ENCODE results near the gene FNDC8. TPM values are rescaled to one million over a fixed set of nuclear protein-coding genes. Genes with fewer than 3 reads are reported as not detected.

The FNDC8 gene
- total RNA-seq, 2 donors from 2014 or later, result not detected

GRCh38 chr17:35129973-35130351 lies 8.5 kb downstream of the FNDC8 start:
- Histone ChIP-seq H3K36me3 (peaks cover 29% of the 10 kb centered on the region), H3K27ac (no peak overlapping the region), H3K27me3 (no peaks in the 10 kb centered on the region), H3K4me3 (no peak overlapping the region), H3K9me3 (no peaks in the 10 kb centered on the region), H3K4me1 (peaks cover 0 to 13% of the 10 kb centered on the region in 2 donors)
- TF ChIP-seq CTCF (IDR thresholded peaks at IDR 0.05), result no peak
- no peak for DNase-seq (ENCODE audit: low spot score)

- peaks cover 0 to 13% of the 10 kb centered on the region in 2 donors for H3K4me1 ChIP-seq
- DNase-seq (ENCODE audit: low spot score), result no peak
Observed at GRCh38 chr17:35130392-35130791, 9.0 kb downstream of the FNDC8 start.

GRCh38 chr17:35132099-35132498 lies 10.7 kb downstream of the FNDC8 start:
- peaks cover 51% of the 10 kb centered on the region for H3K36me3 ChIP-seq
- TF ChIP-seq CTCF (IDR thresholded peaks at IDR 0.05), result no peak
- peaks cover 0 to 13% of the 10 kb centered on the region in 2 donors for H3K4me1 ChIP-seq
- no peak for DNase-seq (ENCODE audit: low spot score)
- no peaks in the 10 kb centered on the region for H3K9me3 ChIP-seq
- no peak overlapping the region for H3K27ac ChIP-seq
- H3K27me3 ChIP-seq, result no peaks in the 10 kb centered on the region
- no peak overlapping the region for H3K4me3 ChIP-seq

More at GRCh38 chr17:35130392-35130791, 9.0 kb downstream of the FNDC8 start:
- H3K27me3 ChIP-seq, result no peaks in the 10 kb centered on the region
- no peaks in the 10 kb centered on the region for H3K9me3 ChIP-seq
- peaks cover 34% of the 10 kb centered on the region for H3K36me3 ChIP-seq
- H3K4me3 ChIP-seq, result no peak overlapping the region
- no peak for TF ChIP-seq CTCF (IDR thresholded peaks at IDR 0.05)
- H3K27ac ChIP-seq, result no peak overlapping the region

GRCh38 chr17:35132816-35133550 lies 11.6 kb downstream of the FNDC8 start:
- peaks cover 0 to 6% of the 10 kb centered on the region in 2 donors for H3K4me1 ChIP-seq
- no peaks in the 10 kb centered on the region for H3K27me3 ChIP-seq
- H3K27ac ChIP-seq, result no peak overlapping the region
- peaks cover 60% of the 10 kb centered on the region for H3K36me3 ChIP-seq
- H3K9me3 ChIP-seq, result no peaks in the 10 kb centered on the region
- no peak overlapping the region for H3K4me3 ChIP-seq
- DNase-seq (ENCODE audit: low spot score), result no peak
- no peak for TF ChIP-seq CTCF (IDR thresholded peaks at IDR 0.05)

- Histone ChIP-seq H3K27me3 (no peaks in the 10 kb centered on the region), H3K9me3 (no peaks in the 10 kb centered on the region), H3K4me3 (no peak overlapping the region), H3K4me1 (no peaks in the 10 kb centered on the region), H3K27ac (no peak overlapping the region), H3K36me3 (peaks cover 71% of the 10 kb centered on the region)
- DNase-seq (ENCODE audit: low spot score), result no peak
- no peak for TF ChIP-seq CTCF (IDR thresholded peaks at IDR 0.05)
Observed at GRCh38 chr17:35135322-35135721, 13.9 kb downstream of the FNDC8 start.

- Histone ChIP-seq H3K9me3 (no peaks in the 10 kb centered on the region), H3K27me3 (no peaks in the 10 kb centered on the region), H3K4me3 (no peak overlapping the region), H3K36me3 (peaks cover 57% of the 10 kb centered on the region), H3K27ac (no peak overlapping the region), H3K4me1 (peaks cover 0 to 12% of the 10 kb centered on the region in 2 donors)
- no peak for DNase-seq (ENCODE audit: low spot score)
- TF ChIP-seq CTCF (IDR thresholded peaks at IDR 0.05), result no peak
Observed at GRCh38 chr17:35138218-35138617, 16.8 kb downstream of the FNDC8 start.

Measured in right atrium auricular region (tissue), 2 donors.